Measurements from ENCODE around the gene MAX. TPM values are rescaled to one million over a fixed set of nuclear protein-coding genes. Genes with fewer than 3 reads are reported as not detected.

Gene MAX
- total and polyA plus RNA-seq, 2 experiments from 2014 or later = 25.0 to 27.7 TPM

GRCh38 chr14:65044596-65044959, 57.7 kb downstream of the MAX start:
- 0 out of 2 replicates have a peak, but pooled peaks cover 9% of the 10 kb centered on the region for H4K20me1 ChIP-seq (replicated peaks; ENCODE audit: insufficient read depth)
- H3K4me3 ChIP-seq = no peak overlapping the region
- no peaks in the 10 kb centered on the region for H3K36me3 ChIP-seq (ENCODE audit: insufficient read depth)
- H3K27ac Mint-ChIP-seq = no peak overlapping the region
- TF ChIP-seq ZNF114 (CRISPR knock-in tag; IDR thresholded peaks at IDR 0.05) (no peak), JUNB (IDR thresholded peaks at IDR 0.05; ENCODE audit: unreplicated experiment) (no peak), ETS1 (IDR thresholded peaks at IDR 0.05) (no peak), REST (IDR thresholded peaks at IDR 0.05; ENCODE audit: unreplicated experiment) (no peak), POLR2AphosphoS5 (IDR thresholded peaks at IDR 0.05; ENCODE audit: low read depth) (no peak), EZH2phosphoT487 (IDR thresholded peaks at IDR 0.05; ENCODE audit: unreplicated experiment) (no peak), STAT1 (IDR thresholded peaks at IDR 0.05; ENCODE audit: unreplicated experiment) (no peak), CREB1 (CRISPR knock-in tag; IDR thresholded peaks at IDR 0.05; ENCODE audit: low read depth) (no peak), CTCF (conservative IDR thresholded peaks at IDR 0.05; ENCODE audit: low read depth in 2 of 2) (no peak), EZH2 (IDR thresholded peaks at IDR 0.05; ENCODE audit: low read depth, unreplicated experiment) (no peak), ZNF331 (CRISPR knock-in tag; IDR thresholded peaks at IDR 0.05; ENCODE audit: low read depth) (no peak), NANOG (IDR thresholded peaks at IDR 0.05; ENCODE audit: borderline replicate concordance) (no peak), ZNF462 (CRISPR knock-in tag; IDR thresholded peaks at IDR 0.05) (no peak)
- H3K27me3 ChIP-seq (ENCODE audit: insufficient read depth) = no peaks in the 10 kb centered on the region
- DNase-seq (ENCODE audit: low spot score) = no peak
- H3K79me2 ChIP-seq (replicated peaks; ENCODE audit: insufficient read depth) = no peaks in the 10 kb centered on the region
- peaks cover 8% of the 10 kb centered on the region; the same call in 1 of the 2 replicates for H3K4me1 ChIP-seq (ENCODE audit: insufficient read depth)
- H3K4me3 Mint-ChIP-seq = no peak overlapping the region
- peaks cover 1% of the 10 kb centered on the region for H3K27me3 Mint-ChIP-seq (ENCODE audit: insufficient read depth, low read depth, poor library complexity)
- H3K36me3 Mint-ChIP-seq (ENCODE audit: low read depth) = peaks cover 17% of the 10 kb centered on the region; the same call in 2 of the 3 replicates
- ATAC-seq = no peak
- H2AFZ ChIP-seq = no peak overlapping the region
- H3K4me2 ChIP-seq = no peak overlapping the region
- no peaks in the 10 kb centered on the region for H3F3A ChIP-seq (replicated peaks; ENCODE audit: low read depth)
- H3K9me2 ChIP-seq (ENCODE audit: insufficient read depth) = no peaks in the 10 kb centered on the region
- H3K9me3 Mint-ChIP-seq = no peaks in the 10 kb centered on the region
- H3K27ac ChIP-seq (ENCODE audit: low read depth) = no peak overlapping the region
- peaks cover 6% of the 10 kb centered on the region; the same call in 2 of the 3 replicates for H3K4me1 Mint-ChIP-seq

All from GM23338 (cell line).